GM19324 (cell line): ENCODE data around the gene RIMBP2.

Experiments
- ATAC-seq: cut with Tn5 transposase; IDR thresholded peaks from one replicate; pipeline ENCODE4 v1.9.1; 2021; ENCODE audit warnings: mild to moderate bottlenecking, moderate library complexity; ENCODE audit not compliant: unreplicated experiment, low FRiP score

Gene RIMBP2

DNA sequence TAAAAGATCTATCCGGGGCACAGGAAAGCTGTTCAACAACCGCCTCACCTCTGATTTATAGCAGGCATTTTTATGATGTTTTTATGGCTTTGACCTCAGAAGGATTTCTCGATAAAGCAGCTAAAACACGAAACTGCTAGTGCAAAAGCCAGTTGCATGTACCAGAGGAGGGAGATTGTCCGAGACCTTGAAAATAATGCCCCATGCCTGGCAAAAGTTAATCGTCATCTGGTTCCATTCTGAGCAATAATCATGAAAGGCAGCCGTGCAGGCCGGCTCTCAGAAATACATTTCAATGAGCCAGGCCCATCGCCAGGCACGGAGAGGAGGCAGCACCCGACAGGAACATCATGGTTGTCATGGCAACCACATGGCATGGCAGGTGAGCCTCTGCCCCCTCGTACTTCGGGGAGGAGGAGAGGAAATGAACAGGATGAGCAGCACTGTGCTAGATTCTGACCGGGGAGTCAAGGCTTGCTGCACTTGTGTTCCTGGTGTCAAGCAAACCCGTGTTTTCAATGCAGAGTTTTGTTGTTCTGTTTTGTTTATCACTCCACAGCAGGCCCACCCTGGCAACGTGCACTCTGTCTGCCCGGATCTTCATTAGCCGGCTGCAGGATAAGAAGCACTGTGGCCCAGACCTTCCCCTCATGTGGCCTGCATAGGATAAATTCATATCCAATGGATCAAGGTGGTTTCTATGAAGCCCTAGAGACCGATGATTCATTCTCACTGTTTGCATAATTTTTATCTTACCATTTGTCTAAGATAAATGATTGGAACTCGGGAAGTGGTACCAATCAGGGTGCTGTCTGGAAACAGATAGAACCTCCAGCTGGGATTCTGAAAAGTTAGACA, 160.2 kb downstream of the RIMBP2 start:
- no peak for ATAC-seq

DNA sequence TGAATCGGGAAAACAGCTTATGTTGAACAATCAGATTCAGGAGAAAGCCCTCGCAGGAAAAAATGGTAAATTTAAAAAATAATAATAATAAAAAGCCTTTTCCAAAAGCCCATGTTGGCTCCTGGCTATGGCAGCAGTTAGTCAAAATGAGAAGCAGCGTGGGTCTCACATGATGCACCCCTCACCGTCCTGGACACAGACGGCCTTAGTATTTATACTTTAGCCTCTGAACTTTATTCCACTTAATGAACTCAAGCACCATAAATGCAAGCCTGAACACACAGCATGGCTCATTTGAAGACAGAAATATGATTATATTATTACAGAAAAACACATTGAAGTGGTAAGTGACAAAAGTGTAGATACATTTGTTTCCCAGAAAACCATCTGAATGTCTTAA, 160.9 kb downstream of the RIMBP2 start:
- ATAC-seq: no peak

GRCh38 chr12:130552483-130552996, 163.6 kb downstream of the RIMBP2 start:
- no peak for ATAC-seq

DNA sequence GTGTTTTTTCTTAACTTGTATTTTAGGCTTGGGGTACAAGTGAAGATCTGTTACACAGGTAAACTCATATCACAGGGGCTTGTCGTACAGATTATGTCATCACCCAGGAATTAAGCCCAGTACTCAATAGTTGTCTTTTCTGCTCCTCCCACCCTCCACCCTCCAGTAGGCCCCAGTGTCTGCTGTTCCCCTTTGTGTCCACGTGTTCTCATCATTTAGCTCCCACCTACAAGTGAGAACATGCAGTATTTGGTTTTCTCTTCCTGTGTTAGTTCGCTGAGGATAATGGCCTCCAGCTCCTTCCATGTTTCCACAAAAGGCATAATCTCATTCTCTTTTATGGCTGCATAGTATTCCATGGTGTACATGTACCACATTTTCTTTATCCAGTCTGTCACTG, 166.7 kb downstream of the RIMBP2 start:
- no peak for ATAC-seq

- ATAC-seq: no peak
Observed at GRCh38 chr12:130547480-130548155, 168.5 kb downstream of the RIMBP2 start.

DNA sequence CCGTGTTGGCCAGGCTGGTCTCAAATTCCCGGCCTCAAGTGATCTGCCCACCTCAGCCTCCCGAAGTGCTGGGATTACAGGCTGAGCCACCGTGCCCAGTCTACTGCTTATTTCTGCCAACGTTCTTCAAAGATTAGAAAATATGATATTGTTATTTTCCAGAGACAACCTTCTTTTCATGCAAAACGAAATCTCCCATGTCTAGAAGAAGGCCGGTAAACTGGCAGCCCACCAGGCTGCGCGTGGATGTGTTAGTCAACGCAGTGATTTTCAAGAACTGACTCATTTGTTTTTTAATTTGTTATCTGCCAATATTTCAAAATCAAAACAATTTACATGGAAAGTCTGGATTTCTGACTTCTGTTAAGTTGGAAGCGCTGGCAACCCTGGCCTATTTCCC, 169.6 kb downstream of the RIMBP2 start:
- ATAC-seq: no peak

- no peak for ATAC-seq
Observed at GRCh38 chr12:130545475-130545874, 170.6 kb downstream of the RIMBP2 start.

GRCh38 chr12:130540376-130540775, 175.7 kb downstream of the RIMBP2 start:
- ATAC-seq: no peak

GRCh38 chr12:130538343-130539095, 177.6 kb downstream of the RIMBP2 start:
- no peak for ATAC-seq

DNA sequence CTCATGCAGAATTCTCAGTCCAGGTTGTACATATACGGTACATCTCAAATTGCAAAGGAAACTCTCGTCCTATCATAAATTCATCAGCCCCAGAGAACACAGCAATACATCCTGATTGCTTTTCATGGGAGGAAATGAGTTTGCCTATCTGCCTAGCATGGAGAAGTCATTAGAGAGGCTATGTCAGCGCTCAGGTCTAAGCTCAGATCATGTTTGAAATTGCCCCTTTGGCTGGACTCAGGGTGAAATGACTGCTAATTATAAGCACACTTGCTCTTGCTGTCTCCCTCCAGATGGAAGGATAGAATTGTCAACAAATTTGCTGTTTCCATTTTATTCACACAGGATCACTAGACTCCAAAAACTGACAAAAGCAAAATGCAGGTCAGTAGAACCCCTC, 178.4 kb downstream of the RIMBP2 start:
- no peak for ATAC-seq

DNA sequence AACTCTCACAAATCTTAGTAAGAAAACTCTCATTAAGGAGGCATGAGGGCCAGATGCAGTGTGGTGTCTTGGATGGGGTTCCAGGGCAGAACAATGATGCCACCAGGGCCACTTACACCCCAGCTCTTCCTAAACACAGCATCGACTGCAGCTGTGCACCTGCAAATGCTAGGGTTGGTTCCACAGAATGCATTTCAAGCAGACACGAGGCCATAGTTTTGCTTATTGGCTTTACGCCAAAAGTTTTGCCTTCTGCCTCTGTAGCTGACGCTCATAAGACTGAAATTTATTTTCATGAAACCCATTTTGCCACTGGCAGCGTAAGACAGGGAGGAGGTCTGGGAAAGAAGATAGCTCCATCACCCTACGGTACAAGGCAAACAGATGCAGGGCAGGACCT, 179.0 kb downstream of the RIMBP2 start:
- no peak for ATAC-seq

DNA sequence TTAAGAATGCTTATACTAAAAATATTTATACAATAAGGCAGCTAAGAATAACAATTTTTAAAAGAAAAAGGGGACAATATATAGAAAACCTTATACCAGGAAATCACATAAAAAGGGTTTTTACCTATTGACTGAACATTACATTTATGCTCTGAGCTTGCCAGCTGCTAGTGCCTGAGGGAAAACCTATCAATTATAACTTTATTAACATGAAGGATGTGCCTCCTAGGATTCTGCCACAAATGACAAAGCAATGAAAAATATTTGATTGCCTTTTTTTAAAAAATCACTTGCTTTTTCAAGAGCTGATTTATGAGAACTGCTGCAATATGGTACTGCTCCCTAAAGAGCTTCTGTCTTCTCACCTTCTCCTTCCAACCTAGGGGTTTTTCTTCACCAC, 185.7 kb downstream of the RIMBP2 start:
- no peak for ATAC-seq

GRCh38 chr12:130529781-130530180, 186.3 kb downstream of the RIMBP2 start:
- ATAC-seq: no peak

DNA sequence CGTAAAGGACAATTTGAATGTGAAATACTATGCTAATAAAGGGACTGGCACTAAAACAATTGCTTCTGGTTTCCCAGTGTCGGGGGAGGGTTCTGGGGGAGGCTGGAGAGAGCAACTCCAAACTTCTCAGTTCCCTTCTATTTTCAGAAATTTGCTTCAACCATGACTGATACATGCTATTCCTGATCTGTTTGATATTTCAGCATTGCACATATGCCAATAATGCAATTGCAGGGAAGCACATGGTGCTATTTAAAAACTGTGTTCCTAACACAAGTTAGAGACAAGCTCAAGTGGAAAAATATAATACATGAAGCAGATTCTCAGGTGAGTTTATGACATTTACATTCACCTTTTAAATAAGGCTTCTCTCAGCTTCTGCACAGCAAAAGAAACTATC, 188.9 kb downstream of the RIMBP2 start:
- no peak for ATAC-seq

- ATAC-seq: no peak
Observed at GRCh38 chr12:130526813-130527212, 189.3 kb downstream of the RIMBP2 start.

DNA sequence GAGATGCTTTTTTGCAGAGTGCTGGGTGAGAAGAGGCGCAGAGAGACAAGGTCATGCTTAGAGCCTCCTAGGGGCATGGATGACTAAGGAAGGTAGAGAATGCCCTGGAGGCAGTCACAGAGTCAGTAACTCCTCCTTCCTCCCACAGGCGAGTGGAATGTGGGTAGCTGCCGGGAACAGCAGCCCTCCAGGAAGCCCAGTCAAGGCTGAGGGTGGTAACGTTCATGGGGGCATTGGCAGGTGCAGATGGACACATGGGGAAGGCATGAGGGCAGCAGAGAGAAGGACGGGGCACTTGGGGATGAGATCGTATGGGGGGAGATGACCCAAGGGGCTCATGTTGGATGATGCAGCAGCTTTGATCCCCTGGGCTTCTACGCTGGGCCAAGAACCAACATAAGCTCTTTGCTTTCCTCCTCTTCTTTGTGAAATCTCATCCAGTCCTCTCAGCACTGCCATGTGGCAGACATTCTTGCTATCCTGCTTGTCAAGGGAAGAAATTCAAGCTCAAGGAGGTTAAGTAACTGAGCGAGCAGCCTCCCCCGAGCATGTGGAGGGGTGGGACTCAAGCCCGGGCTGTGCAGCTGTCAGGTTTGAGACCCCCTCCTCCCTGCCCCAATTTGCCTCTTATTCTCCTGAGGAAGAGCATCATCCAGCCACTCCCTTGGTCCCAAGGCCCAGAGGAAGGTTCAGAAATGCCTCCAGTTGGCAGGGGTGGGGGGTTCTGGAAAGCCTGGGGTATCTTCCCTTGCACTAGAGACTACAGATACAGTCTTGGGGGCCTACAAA, 190.5 kb downstream of the RIMBP2 start:
- no peak for ATAC-seq

- ATAC-seq: no peak
Observed at GRCh38 chr12:130524759-130525158, 191.3 kb downstream of the RIMBP2 start.

GRCh38 chr12:130523863-130524614, 192.1 kb downstream of the RIMBP2 start:
- no peak for ATAC-seq

DNA sequence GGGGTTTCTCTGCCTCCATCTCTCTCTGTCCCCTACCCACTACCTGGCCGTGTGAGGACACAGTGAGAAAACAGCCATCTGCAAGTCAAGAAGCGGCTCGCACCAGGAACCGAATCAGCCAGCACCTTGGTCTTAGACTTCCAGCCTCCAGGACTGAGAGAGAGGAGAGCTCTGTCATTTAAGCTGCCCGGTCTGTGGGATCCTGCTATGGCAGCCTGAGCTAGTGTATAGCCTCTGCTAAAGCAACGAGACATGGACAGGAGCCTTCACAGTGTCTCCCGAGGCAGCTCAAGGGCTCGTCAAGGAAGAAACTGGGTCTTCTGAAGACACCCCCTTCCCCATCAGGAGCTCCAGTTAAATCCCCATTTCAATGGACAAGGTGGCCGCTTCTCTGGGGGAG, 192.9 kb downstream of the RIMBP2 start:
- no peak for ATAC-seq
